MM.1S (cell line): ENCODE results near the gene SPOCK1.

ENCODE experiments used
- DNase-seq: peaks from one replicate; pipeline ENCODE4 v3.0.0-alpha.2; 2015
- H2AFZ ChIP-seq: fragments of 300-600 bp; sonication (generic); 2 replicates; pipeline ENCODE4 v1.6.0; 2016; ENCODE audit warnings: antibody characterized with exemption, low read length
- H3F3A ChIP-seq: fragments of 300-600 bp; sonication (generic); 2 replicates; pipeline ENCODE4 v1.6.1; 2016; ENCODE audit warnings: mild to moderate bottlenecking, antibody characterized with exemption, low read length, moderate library complexity, mixed read lengths; ENCODE audit not compliant: insufficient read depth
- H3K27ac ChIP-seq: fragments of 300-600 bp; sonication (generic); 2 replicates; pipeline ENCODE4 v1.5.1; 2016; ENCODE audit warnings: mild to moderate bottlenecking, low read length
- H3K27me3 ChIP-seq: fragments of 300-600 bp; sonication (generic); replicated peaks from 2 replicates; pipeline ENCODE4 v1.6.0; 2016; ENCODE audit warnings: low read length; ENCODE audit not compliant: insufficient read depth
- H3K36me3 ChIP-seq: fragments of 300-600 bp; sonication (generic); replicated peaks from 2 replicates; pipeline ENCODE4 v1.6.1; 2016; ENCODE audit warnings: mild to moderate bottlenecking, low read length, mixed read lengths; ENCODE audit not compliant: insufficient read depth
- H3K4me1 ChIP-seq: fragments of 300-600 bp; sonication (generic); 2 replicates; pipeline ENCODE4 v1.6.1; 2016; ENCODE audit warnings: low read length, mixed read lengths
- H3K4me2 ChIP-seq: fragments of 300-600 bp; sonication (generic); 2 replicates; pipeline ENCODE4 v1.6.0; 2016; ENCODE audit warnings: low read depth, low read length
- H3K4me3 ChIP-seq: fragments of 300-600 bp; sonication (generic); 2 replicates; pipeline ENCODE4 v1.5.1; 2016; ENCODE audit warnings: low read length, mixed read lengths
- H3K79me2 ChIP-seq: fragments of 300-600 bp; sonication (generic); 2 replicates; pipeline ENCODE4 v1.6.1; 2016; ENCODE audit warnings: mixed run types, low read length, mixed read lengths
- H3K9ac ChIP-seq: fragments of 300-600 bp; sonication (generic); 2 replicates; pipeline ENCODE4 v1.6.1; 2016; ENCODE audit warnings: low read length, mixed read lengths
- H3K9me2 ChIP-seq: fragments of 300-600 bp; sonication (generic); replicated peaks from 2 replicates; pipeline ENCODE4 v1.6.1; 2016; ENCODE audit warnings: mild to moderate bottlenecking, low read length, mixed read lengths; ENCODE audit not compliant: insufficient read depth
- H3K9me3 ChIP-seq: fragments of 300-600 bp; sonication (generic); replicated peaks from 2 replicates; pipeline ENCODE4 v1.6.1; 2016; ENCODE audit warnings: mild to moderate bottlenecking, low read length, mixed read lengths; ENCODE audit not compliant: insufficient read depth
- H4K20me1 ChIP-seq: fragments of 300-600 bp; sonication (generic); 2 replicates; pipeline ENCODE4 v1.6.1; 2016; ENCODE audit warnings: mild to moderate bottlenecking, low read length, moderate library complexity, mixed read lengths; ENCODE audit not compliant: insufficient read depth
- CTCF ChIP-seq: fragments of 300-600 bp; sonication (generic); IDR thresholded peaks from 2 replicates; pipeline ENCODE4 v1.5.1; 2016; ENCODE audit warnings: antibody characterized with exemption, low read length, mixed read lengths
- EZH2 ChIP-seq: fragments of 300-600 bp; sonication (generic); optimal IDR thresholded peaks from 2 replicates; pipeline ENCODE3; 2017; ENCODE audit warnings: low read depth, mild to moderate bottlenecking, antibody characterized with exemption, low read length, mixed read lengths
- EZH2phosphoT487 ChIP-seq: fragments of 300-600 bp; sonication (generic); IDR thresholded peaks from 2 replicates; pipeline ENCODE4 v1.6.1; 2018; ENCODE audit warnings: antibody characterized with exemption, low read length

Gene SPOCK1

DNA sequence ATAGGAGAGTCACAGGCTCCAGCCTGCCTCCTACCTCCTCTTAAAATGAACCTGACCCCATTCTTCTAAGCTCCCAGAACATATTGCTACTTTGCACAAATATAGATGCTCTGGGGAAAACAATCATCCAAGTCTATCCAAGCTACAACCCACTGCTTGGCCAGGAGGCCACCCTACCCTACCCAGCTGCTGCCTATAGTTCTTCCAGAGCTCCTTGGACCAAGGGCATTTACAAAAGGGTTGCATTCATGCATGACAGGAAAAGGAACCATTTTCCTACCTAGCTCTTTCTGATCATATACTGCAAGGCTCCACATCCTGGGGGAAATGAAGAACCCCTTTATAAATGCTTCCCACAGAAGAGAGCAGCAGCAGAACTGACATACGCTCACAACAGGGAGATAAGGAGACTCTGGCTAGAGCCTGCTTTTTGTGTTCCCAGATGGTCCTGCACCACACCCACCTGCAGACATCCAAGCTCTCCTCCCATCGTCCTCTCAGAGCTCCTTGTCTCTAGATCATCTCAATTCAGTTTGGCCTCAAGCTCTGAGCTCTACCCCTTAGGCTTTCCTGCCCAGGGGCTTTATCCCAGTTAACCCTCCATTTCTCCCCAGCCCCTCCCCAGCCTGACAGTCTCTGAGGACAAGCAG is 185.5 kb downstream of the SPOCK1 start:
- TF ChIP-seq EZH2 (no peak), EZH2phosphoT487 (no peak), CTCF (no peak)
- H4K20me1 ChIP-seq: no peaks in the 10 kb centered on the region
- no peak for DNase-seq
- no peak overlapping the region for H3K4me3 ChIP-seq
- H3K4me2 ChIP-seq: no peak overlapping the region
- H3K79me2 ChIP-seq: no peaks in the 10 kb centered on the region
- no peak overlapping the region for H2AFZ ChIP-seq
- H3K27me3 ChIP-seq: no peaks in the 10 kb centered on the region
- H3K9me2 ChIP-seq: no peaks in the 10 kb centered on the region
- H3K27ac ChIP-seq: no peak overlapping the region
- H3F3A ChIP-seq: no peaks in the 10 kb centered on the region
- H3K4me1 ChIP-seq: no peaks in the 10 kb centered on the region
- no peaks in the 10 kb centered on the region for H3K36me3 ChIP-seq
- H3K9me3 ChIP-seq: no peaks in the 10 kb centered on the region
- no peak overlapping the region for H3K9ac ChIP-seq

DNA sequence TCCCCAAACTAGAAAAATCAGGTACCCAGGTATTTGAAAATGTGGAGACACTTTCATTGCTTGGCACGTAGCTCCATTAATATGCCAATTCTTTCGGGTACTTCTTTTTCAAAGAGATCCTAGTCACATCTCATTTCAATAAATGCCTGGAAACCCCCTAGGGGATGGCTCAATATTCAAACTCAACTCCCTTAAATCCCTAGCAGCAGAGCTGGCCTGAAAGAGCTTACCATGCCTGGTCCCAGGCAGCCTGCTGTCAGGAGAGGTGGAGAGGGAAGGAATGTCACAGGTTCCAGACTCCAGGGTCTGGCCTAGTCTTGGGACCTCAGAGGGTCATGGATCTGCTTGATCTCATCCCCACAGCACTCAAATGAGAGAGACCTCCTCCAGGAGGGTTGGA is 187.1 kb downstream of the SPOCK1 start:
- H3K9me3 ChIP-seq: no peaks in the 10 kb centered on the region
- H4K20me1 ChIP-seq: no peaks in the 10 kb centered on the region
- no peak overlapping the region for H3K27ac ChIP-seq
- no peaks in the 10 kb centered on the region for H3K27me3 ChIP-seq
- no peak for DNase-seq
- H3K9me2 ChIP-seq: no peaks in the 10 kb centered on the region
- no peak overlapping the region for H3K4me2 ChIP-seq
- no peaks in the 10 kb centered on the region for H3K36me3 ChIP-seq
- H3K79me2 ChIP-seq: no peaks in the 10 kb centered on the region
- H3K4me1 ChIP-seq: no peaks in the 10 kb centered on the region
- no peak overlapping the region for H3K4me3 ChIP-seq
- no peak overlapping the region for H2AFZ ChIP-seq
- no peak overlapping the region for H3K9ac ChIP-seq
- no peaks in the 10 kb centered on the region for H3F3A ChIP-seq
- TF ChIP-seq EZH2: no peak
- no peak for TF ChIP-seq CTCF
- no peak for TF ChIP-seq EZH2phosphoT487

- no peaks in the 10 kb centered on the region for H4K20me1 ChIP-seq
- no peak overlapping the region for H3K4me2 ChIP-seq
- no peaks in the 10 kb centered on the region for H3K4me1 ChIP-seq
- H3F3A ChIP-seq: no peaks in the 10 kb centered on the region
- H3K79me2 ChIP-seq: no peaks in the 10 kb centered on the region
- TF ChIP-seq EZH2 (no peak), CTCF (no peak), EZH2phosphoT487 (no peak)
- no peak overlapping the region for H3K4me3 ChIP-seq
- no peaks in the 10 kb centered on the region for H3K9me3 ChIP-seq
- H3K36me3 ChIP-seq: no peaks in the 10 kb centered on the region
- H3K9ac ChIP-seq: no peak overlapping the region
- DNase-seq: no peak
- H2AFZ ChIP-seq: no peak overlapping the region
- no peak overlapping the region for H3K27ac ChIP-seq
- no peaks in the 10 kb centered on the region for H3K27me3 ChIP-seq
- no peaks in the 10 kb centered on the region for H3K9me2 ChIP-seq
Observed at GRCh38 chr5:137310051-137310730, 188.9 kb downstream of the SPOCK1 start.
